K562 (cell line): Measurements from ENCODE around the gene AHI1. TPM values are rescaled to one million over a fixed set of nuclear protein-coding genes. Genes with fewer than 3 reads are reported as not detected.

ENCODE experiments used
- ATAC-seq: fragments of 200-7000 bp; cut with Tn5 transposase; 3 replicates; pipeline ENCODE4 v1.9.1; 2020; ENCODE audit warnings: moderate library complexity
- BruUV-seq: library from RNA; stranded (reverse); fragments of 400-500 nt; replicated peaks from 2 replicates; lab custom pipeline; 2021; lab: Mats Ljungman, UMichigan
- CTCF ChIA-PET: fragments of 300-600 bp; formaldehyde crosslinking; extraction: SDS; loops from one replicate; lab custom pipeline; 2021; ENCODE audit warnings: low intra/inter-chr PET ratio; lab: Yijun Ruan, JAX
- POLR2A ChIA-PET: fragments of 300-600, 350-650 bp; sonication (Branson Sonifier 250); formaldehyde crosslinking; extraction: SDS; loops from one replicate; lab custom pipeline; 2021; ENCODE audit warnings: antibody characterized with exemption, inconsistent platforms; lab: Yijun Ruan, JAX
- DNase-seq, 4 experiments: peaks; one replicate each; pipeline versions ENCODE4 v3.0.0 to v3.0.0-alpha.2; 2011 to 2018; ENCODE audit warnings: low spot score in 3 of 4, mixed read lengths in 3 of 4; ENCODE audit errors: extremely low read depth in 1 of 4
- FAIRE-seq: peaks from 2 replicates; lab custom pipeline; 2011; peaks lifted over from hg19 to GRCh38; lab: Jason Lieb, UNC
- H2AFZ ChIP-seq: 2 replicates; pipeline ENCODE4 v1.6.0; 2011; ENCODE audit warnings: low read depth, low read length, control low read depth, inconsistent platforms
- H3K27ac ChIP-seq: fragments of 200-600 bp; 3 replicates; pipeline ENCODE4 v1.8.0; 2011; ENCODE audit warnings: low read depth, mild to moderate bottlenecking, control low read depth, inconsistent platforms, low read length, moderate library complexity, mixed read lengths; ENCODE audit errors: extremely low read depth
- H3K27me3 ChIP-seq, 2 experiments: fragments of 300-600 bp in 1 of 2; 2 replicates in 1 of 2; 3 replicates in 1 of 2; pipeline versions ENCODE4 v1.6.0 to v1.8.0; 2011; ENCODE audit warnings: inconsistent platforms in 2 of 2, low read length in 2 of 2, mild to moderate bottlenecking in 1 of 2, mixed read lengths in 1 of 2, moderate library complexity in 1 of 2; ENCODE audit not compliant: control insufficient read depth in 2 of 2, insufficient read depth in 2 of 2
- H3K36me3 ChIP-seq: fragments of 300-600 bp; 3 replicates; pipeline ENCODE4 v1.8.0; 2011; ENCODE audit warnings: mild to moderate bottlenecking, low read length, inconsistent platforms; ENCODE audit not compliant: control insufficient read depth, insufficient read depth
- H3K4me1 ChIP-seq, 2 experiments: fragments of 200-600 bp in 1 of 2; replicated peaks in 1 of 2; 2 replicates in 1 of 2; 3 replicates in 1 of 2; pipeline versions ENCODE4 v1.5.1 to v1.8.0; 2011; ENCODE audit warnings: inconsistent platforms in 2 of 2, low read length in 2 of 2, mild to moderate bottlenecking in 1 of 2, mixed read lengths in 1 of 2, moderate library complexity in 1 of 2; ENCODE audit not compliant: control insufficient read depth in 2 of 2, insufficient read depth in 2 of 2
- H3K4me2 ChIP-seq: 2 replicates; pipeline ENCODE4 v1.6.1; 2011; ENCODE audit warnings: low read length, control low read depth, inconsistent platforms, mixed read lengths; ENCODE audit not compliant: insufficient read depth
- H3K4me3 ChIP-seq: fragments of 200-600 bp; sonication (generic), shearing (Covaris generic); 2 replicates; pipeline ENCODE4 v1.5.1; 2016; ENCODE audit warnings: control low read depth, inconsistent platforms
- H3K79me2 ChIP-seq: fragments of 200-600 bp; 3 replicates; pipeline ENCODE4 v1.8.0; 2011; ENCODE audit warnings: low read length, inconsistent platforms; ENCODE audit not compliant: control insufficient read depth, insufficient read depth
- H3K9ac ChIP-seq, 2 experiments: 2 replicates each; pipeline versions ENCODE4 v1.6.0 to v1.6.1; 2011; ENCODE audit warnings: low read depth in 2 of 2, low read length in 2 of 2, control low read depth in 1 of 2, inconsistent platforms in 1 of 2, mild to moderate bottlenecking in 1 of 2, mixed read lengths in 1 of 2; ENCODE audit not compliant: insufficient read depth in 1 of 2
- H3K9me1 ChIP-seq: one replicate; pipeline ENCODE4 v1.6.0; 2011; ENCODE audit warnings: inconsistent platforms, mild to moderate bottlenecking, low read length, moderate library complexity; ENCODE audit not compliant: control insufficient read depth, insufficient read depth
- H3K9me3 ChIP-seq: replicated peaks from 2 replicates; pipeline ENCODE4 v1.5.1; 2011; ENCODE audit warnings: low read depth, low read length, inconsistent platforms; ENCODE audit not compliant: control insufficient read depth, insufficient read depth
- H4K20me1 ChIP-seq: replicated peaks from 2 replicates; pipeline ENCODE4 v1.6.1; 2011; ENCODE audit warnings: low read length, inconsistent platforms, mixed read lengths; ENCODE audit not compliant: control insufficient read depth, insufficient read depth
- ARID1B ChIP-seq: fragments of 450-650 bp; IDR thresholded peaks from 2 replicates; pipeline ENCODE4 v1.6.1; 2016; ENCODE audit warnings: antibody characterized with exemption, mild to moderate bottlenecking, inconsistent platforms
- ATF4 ChIP-seq: fragments of 450-650 bp; formaldehyde crosslinking; IDR thresholded peaks from 2 replicates; pipeline ENCODE4 v1.4.0; 2022; ENCODE audit warnings: mild to moderate bottlenecking, moderate library complexity
- CBFA2T2 ChIP-seq: fragments of 450-650 bp; conservative IDR thresholded peaks from 2 replicates; pipeline ENCODE4 v1.6.1; 2017; ENCODE audit warnings: mild to moderate bottlenecking
- CBFA2T3 ChIP-seq: fragments of 450-650 bp; IDR thresholded peaks from 2 replicates; pipeline ENCODE4 v1.6.1; 2017
- EP300 ChIP-seq: IDR thresholded peaks from 2 replicates; pipeline ENCODE4 v1.6.1; 2012; ENCODE audit warnings: low read length, improper control_type of control experiment
- RCOR1 ChIP-seq, 2 experiments: IDR thresholded peaks; 2 replicates each; pipeline ENCODE4 v1.6.1; 2012; ENCODE audit warnings: low read depth in 2 of 2, low read length in 2 of 2, borderline replicate concordance in 1 of 2, improper control_type of control experiment in 1 of 2
- TAL1 ChIP-seq: fragments of 450-650 bp; IDR thresholded peaks from 2 replicates; pipeline ENCODE4 v1.6.1; 2016; ENCODE audit warnings: mild to moderate bottlenecking
- TCF3 ChIP-seq: sonication (generic); formaldehyde crosslinking; IDR thresholded peaks from 2 replicates; pipeline ENCODE4 v1.4.0; 2020; ENCODE audit warnings: mild to moderate bottlenecking, missing genetic modification reagents
- WHSC1 ChIP-seq: IDR thresholded peaks from one replicate; pipeline ENCODE4 v1.6.1; 2012; ENCODE audit warnings: low read length, control low read depth, inconsistent platforms
- WGBS: fragments of 100-300 bp; shearing (Covaris generic); methylation state at CpG from one replicate; pipeline ENCODE4 v1.1.6; 2016; ENCODE audit warnings: low coverage, mixed read lengths; ENCODE audit not compliant: insufficient coverage; ENCODE audit errors: missing lambda C conversion rate; 5-methylcytosine and 5-hydroxymethylcytosine counted together
- in situ Hi-C: fragments of 300-500 bp; cut with MboI; formaldehyde crosslinking; loops from 4 replicates; pipeline ENCODE4 v1.15.0; 2018; ENCODE audit warnings: inconsistent platforms, mixed read lengths
- intact Hi-C: fragments of 100-400 bp; cut with micrococcal nuclease; formaldehyde crosslinking; loops from 2 replicates; pipeline ENCODE4 v1.14.2; 2022
- polyA plus RNA-seq, 8 experiments: library from polyadenylated mRNA; depleted of rRNA in 4 of 8; stranded (reverse) in 5 of 8; unstranded in 3 of 8; fragments of >200 nt; fragmentation: Nextera tagmentation in 2 of 8; fragmentation: Illumina TruSeq in 1 of 8; extraction: Ambion mirVana in 2 of 8; extraction: Trizol in 1 of 8; gene quantifications; 2 replicates each; pipeline versions ENCODE4 v1.2.1 to v1.2.3, GENCODE V29; 2011 to 2014; ENCODE audit warnings: inconsistent platforms in 1 of 8, missing spikeins in 1 of 8
- total RNA-seq, 7 experiments: library from RNA; depleted of rRNA in 6 of 7; stranded (reverse); fragments of >200 nt in 6 of 7; fragmentation: Illumina TruSeq in 2 of 7; extraction: Trizol in 2 of 7; gene quantifications; 2 replicates each; pipeline versions ENCODE4 v1.2.1 to v1.2.3, GENCODE V29; 2011 to 2021; ENCODE audit warnings: low replicate concordance in 1 of 7

Gene AHI1
- total and polyA plus RNA-seq, 9 of the 15 experiments (the other 6 are each of a cell fraction or from before 2014, with no cell fraction given): 24.7 to 54.9 (median 32.2) TPM

DNA sequence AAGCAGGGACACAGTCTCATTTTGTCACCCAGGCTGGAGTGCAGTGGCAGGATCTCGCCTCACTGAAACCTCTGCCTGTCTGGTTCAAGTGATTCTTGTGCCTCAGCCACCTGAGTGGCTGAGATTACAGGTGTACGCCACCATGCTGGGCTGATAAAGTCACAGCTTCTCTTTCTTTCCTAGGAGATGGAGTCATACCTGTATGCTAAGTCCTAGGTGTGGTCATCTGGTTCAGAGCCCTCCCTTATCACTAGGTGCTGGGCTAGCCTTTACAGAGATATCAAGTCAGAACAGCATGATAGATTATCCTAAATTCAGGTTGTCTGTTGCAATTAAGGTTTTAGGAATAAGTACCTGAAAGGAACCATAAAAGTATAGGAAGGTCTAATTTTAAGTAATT lies 86.7 kb downstream of the AHI1 start:
- H2AFZ ChIP-seq: no peak overlapping the region
- no peaks in the 10 kb centered on the region for H3K79me2 ChIP-seq
- in situ Hi-C loops: no loop called here
- BruUV-seq: no TSS peak
- intact Hi-C loops: loop anchor here (1.0 kb wide), 1 partner anchor 88 kb away; no protein-coding TSS in a partner anchor
- DNase-seq (peak in 1 of 4 experiments; percentile 29), FAIRE-seq (no peak), ATAC-seq (peak; percentile 72)
- no peaks in the 10 kb centered on the region for H3K9me1 ChIP-seq
- no peak overlapping the region for H3K4me2 ChIP-seq
- H3K4me1 ChIP-seq: peaks cover 0 to 7% of the 10 kb centered on the region in 2 experiments; a peak in 3 of 5 replicates
- H4K20me1 ChIP-seq: no peaks in the 10 kb centered on the region
- H3K27me3 ChIP-seq: no peaks in the 10 kb centered on the region
- H3K9ac ChIP-seq: peak overlapping the region in 1 of 2 experiments; percentile 18; a peak in 1 of 4 replicates
- ChIA-PET POLR2A (interaction anchor here (1.1 kb wide), 1 partner anchor 8 kb away, joined by 4 read pairs; no protein-coding TSS in a partner anchor), CTCF (no interaction called here)
- H3K27ac ChIP-seq: no peak overlapping the region
- peak; percentile 31 for TF ChIP-seq TCF3 (CRISPR knock-in tag)
- no peak for TF ChIP-seq ATF4 (CRISPR knock-in tag)
- no peak for TF ChIP-seq WHSC1
- TF ChIP-seq CBFA2T3: peak; percentile 72
- 0 out of 4 replicates have a peak, but pooled peaks of 1 of the 2 experiments have one; percentile 11 for TF ChIP-seq RCOR1 (IDR thresholded peaks at IDR 0.05; ENCODE audit: borderline replicate concordance in 1 of 2, low read depth in 2 of 2, low read length in 2 of 2)
- TF ChIP-seq TAL1: peak; percentile 26; the same call in 1 of the 2 replicates
- TF ChIP-seq EP300: no peak
- 0 out of 2 replicates have a peak, but pooled peaks have one; percentile 10 for TF ChIP-seq ARID1B
- peak; percentile 53; the same call in 1 of the 2 replicates for TF ChIP-seq CBFA2T2
- no peaks in the 10 kb centered on the region for H3K9me3 ChIP-seq
- WGBS: 55% methylated on average over 2 of the region's 2 CpGs
- H3K36me3 ChIP-seq: peaks cover 32% of the 10 kb centered on the region
- H3K4me3 ChIP-seq: no peak overlapping the region
